A549 treated with Hydrocortisone at 1 μM for 4 hours (cell line): Measurements from ENCODE around the gene LIMA1. TPM values are rescaled to one million over a fixed set of nuclear protein-coding genes. Genes with fewer than 3 reads are reported as not detected.

Experiments used
- total RNA-seq: library from RNA; stranded (reverse); fragments of 200-300 nt; extraction: Qiagen RNA extraction; gene quantifications from 5 replicates; pipeline ENCODE4 v1.2.3, GENCODE V29; 2022

LIMA1 gene
- 4.8 to 7.6 TPM (median 5.4 TPM) in 5 replicates for total RNA-seq

DNA sequence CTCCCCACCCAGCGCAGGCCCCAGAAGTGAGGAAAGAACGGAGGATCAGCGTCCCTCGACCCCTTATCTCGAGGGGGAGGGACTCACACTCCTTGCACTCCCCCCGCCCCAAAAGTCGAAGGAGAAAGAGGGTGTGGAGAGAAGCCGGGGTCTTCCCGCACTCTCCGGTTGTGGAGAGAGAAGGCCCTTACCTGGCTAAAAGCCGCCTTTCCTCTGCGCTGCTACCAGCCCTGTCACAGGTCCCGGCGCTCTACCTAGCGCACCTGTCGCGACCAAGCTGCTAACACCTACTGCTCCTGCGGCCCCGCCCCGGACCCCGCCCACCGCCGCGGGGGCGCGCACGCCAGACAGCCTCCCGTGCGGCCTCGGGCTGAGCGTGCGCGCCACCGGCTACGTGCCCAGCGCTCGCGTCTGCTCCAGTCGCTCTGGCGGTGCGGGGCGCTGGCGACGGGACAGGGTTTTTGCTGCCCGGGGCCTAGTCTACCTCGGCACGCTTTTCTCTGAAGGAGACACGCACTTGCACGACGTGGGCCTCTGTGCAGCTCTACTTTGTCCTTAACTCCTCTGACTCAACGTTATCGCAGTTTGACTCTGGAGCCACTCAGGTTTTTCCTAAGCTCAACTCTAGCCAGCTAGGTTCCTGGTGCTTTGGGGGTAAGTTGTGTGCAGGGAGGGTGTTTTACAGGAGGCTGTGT lies at the start of gene LIMA1:
Gene LIMA1 (minus strand): TSS at position 292 of the 695 bp plus-strand sequence. CDS start 34,769 bp downstream, outside the sequence.

DNA sequence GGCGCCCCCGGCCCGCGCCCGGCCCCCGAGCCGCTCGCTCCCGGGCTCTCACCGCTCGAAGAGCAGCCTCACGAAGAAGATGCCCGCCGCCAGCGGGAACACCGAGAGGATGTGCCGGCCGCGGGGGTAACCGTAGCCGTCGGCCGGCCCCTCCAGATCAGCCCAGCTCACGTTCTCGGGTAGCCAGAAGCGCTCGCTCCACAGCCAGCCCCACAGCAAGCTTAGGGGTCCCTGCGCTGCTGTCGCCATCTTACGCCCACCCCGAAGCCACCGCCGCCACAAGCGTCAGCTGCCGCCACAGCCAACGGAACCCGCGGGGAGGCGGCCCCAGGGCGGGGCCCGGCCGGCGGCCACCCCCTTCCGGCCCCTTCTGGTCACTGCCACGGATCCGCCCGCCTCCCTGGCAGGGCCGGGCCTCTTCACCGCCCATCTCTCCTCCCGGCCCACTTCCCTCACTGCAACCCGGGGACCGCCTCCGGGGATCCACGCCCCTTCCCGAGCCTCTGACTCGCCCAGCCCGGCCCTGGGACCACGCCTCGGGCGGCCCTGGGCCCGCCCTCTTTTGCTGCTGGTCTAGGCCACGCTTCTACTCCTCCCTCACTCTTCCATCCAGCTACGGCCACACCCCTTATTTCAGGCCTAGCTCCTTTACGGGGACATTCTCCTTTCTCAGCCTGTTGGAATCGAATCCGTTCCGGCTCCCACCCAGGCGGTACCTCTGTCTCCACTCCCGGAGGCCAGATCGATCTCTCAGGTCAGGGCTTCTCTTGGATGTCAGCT lies 116.1 kb downstream of the LIMA1 start, which contains the start of gene CERS5:
Gene CERS5 (minus strand): TSS at position 321 of the 780 bp plus-strand sequence. CDS start 72 bp downstream, at position 249.

Other genes with a start within 250 kb of the LIMA1 start
- 5.2 to 5.9 TPM (median 5.6 TPM) in 5 replicates for gene ASIC1, start 225.9 kb downstream of the LIMA1 start, total RNA-seq
- 59.4 to 81.8 TPM (median 68.4 TPM) in 5 replicates for gene SMARCD1, start 198.2 kb downstream of the LIMA1 start, total RNA-seq
- gene GPD1, start 179.5 kb downstream of the LIMA1 start, total RNA-seq = 0.13 to 0.38 TPM (median 0.18 TPM) in 5 replicates
- gene COX14, start 171.3 kb downstream of the LIMA1 start, total RNA-seq = 53.0 to 78.7 TPM (median 75.6 TPM) in 5 replicates
- 25.7 to 30.9 TPM (median 27.5 TPM) in 5 replicates for gene CERS5, start 116.2 kb downstream of the LIMA1 start, total RNA-seq
- not detected in 5 replicates for gene FAM186A, start 113.1 kb upstream of the LIMA1 start, total RNA-seq
- gene LARP4, start 117.4 kb upstream of the LIMA1 start, total RNA-seq = 34.4 to 54.5 TPM (median 41.4 TPM) in 5 replicates
- 11.7 to 17.5 TPM (median 13.8 TPM) in 5 replicates for gene DIP2B, start 221.5 kb upstream of the LIMA1 start, total RNA-seq